GM12878 (cell line): ENCODE data around the gene COMMD1. TPM values are rescaled to one million over a fixed set of nuclear protein-coding genes. Genes with fewer than 3 reads are reported as not detected.

ENCODE experiments used
- ATAC-seq: fragments of 200-7000 bp; cut with Tn5 transposase; 3 replicates; pipeline ENCODE4 v1.9.1; 2020; ENCODE audit warnings: mild to moderate bottlenecking, moderate library complexity
- BruUV-seq: library from RNA; stranded (reverse); fragments of 400-500 nt; replicated peaks from 2 replicates; lab custom pipeline; 2021; lab: Mats Ljungman, UMichigan
- CTCF ChIA-PET: fragments of 300-600 bp; sonication (Branson Sonifier 250); formaldehyde crosslinking; extraction: SDS; loops from one replicate; lab custom pipeline; 2021; ENCODE audit warnings: inconsistent platforms; lab: Yijun Ruan, JAX
- POLR2A ChIA-PET: fragments of 350-600 bp; formaldehyde crosslinking; extraction: SDS; loops from one replicate; lab custom pipeline; 2021; ENCODE audit warnings: inconsistent platforms; lab: Charles Lee
- RAD21 ChIA-PET: fragments of 300-600 bp; sonication (Branson Sonifier 250); formaldehyde crosslinking; loops from one replicate; lab custom pipeline; 2023; ENCODE audit warnings: antibody characterized with exemption; ENCODE audit not compliant: unreplicated experiment; lab: Charles Lee
- SMC1A ChIA-PET: fragments of 300-600 bp; sonication (Branson Sonifier 250); formaldehyde crosslinking; loops from one replicate; lab custom pipeline; 2023; ENCODE audit not compliant: unreplicated experiment, uncharacterized antibody; lab: Charles Lee
- DNase-seq: peaks from one replicate; pipeline ENCODE4 v3.0.0-alpha.2; 2011; ENCODE audit warnings: low read depth, low spot score
- FAIRE-seq: peaks from 3 replicates; lab custom pipeline; 2011; peaks lifted over from hg19 to GRCh38; lab: Jason Lieb, UNC
- H2AFZ ChIP-seq: 2 replicates; pipeline ENCODE4 v1.6.0; 2011; ENCODE audit warnings: low read depth, low read length, control low read depth; ENCODE audit not compliant: control insufficient read depth
- H3K27ac ChIP-seq: 2 replicates; pipeline ENCODE4 v1.5.1; 2011; ENCODE audit warnings: control low read depth; ENCODE audit not compliant: control insufficient read depth, insufficient read depth
- H3K27me3 ChIP-seq, 2 experiments: replicated peaks in 1 of 2; 2 replicates each; pipeline versions ENCODE4 v1.6.0 to v1.6.1; 2011; ENCODE audit warnings: low read length in 1 of 2; ENCODE audit not compliant: control insufficient read depth in 2 of 2, insufficient read depth in 2 of 2
- H3K36me3 ChIP-seq, 2 experiments: 2 replicates each; pipeline ENCODE4 v1.5.1; 2011; ENCODE audit warnings: low read length in 1 of 2; ENCODE audit not compliant: control insufficient read depth in 2 of 2, insufficient read depth in 2 of 2
- H3K4me1 ChIP-seq: 2 replicates; pipeline ENCODE4 v1.6.1; 2011; ENCODE audit warnings: mild to moderate bottlenecking, low read length, moderate library complexity, mixed read lengths; ENCODE audit not compliant: control insufficient read depth, insufficient read depth
- H3K4me2 ChIP-seq: 2 replicates; pipeline ENCODE4 v1.6.0; 2011; ENCODE audit warnings: control low read depth; ENCODE audit not compliant: control insufficient read depth, insufficient read depth
- H3K4me3 ChIP-seq: fragments of 200-600 bp; sonication (generic); 2 replicates; pipeline ENCODE4 v1.5.1; 2016
- H3K79me2 ChIP-seq: 2 replicates; pipeline ENCODE4 v1.6.0; 2011; ENCODE audit warnings: low read length; ENCODE audit not compliant: control insufficient read depth, insufficient read depth
- H3K9ac ChIP-seq: 2 replicates; pipeline ENCODE4 v1.8.0; 2011; ENCODE audit warnings: low read length, control low read depth, mixed read lengths; ENCODE audit not compliant: control insufficient read depth, insufficient read depth
- H3K9me3 ChIP-seq: replicated peaks from 3 replicates; pipeline ENCODE4 v1.5.1; 2011; ENCODE audit warnings: mild to moderate bottlenecking, low read length; ENCODE audit not compliant: control insufficient read depth, insufficient read depth
- H4K20me1 ChIP-seq: 2 replicates; pipeline ENCODE4 v1.6.0; 2011; ENCODE audit not compliant: control insufficient read depth, insufficient read depth
- CHD2 ChIP-seq: IDR thresholded peaks from 2 replicates; pipeline ENCODE4 v1.6.1; 2011; ENCODE audit warnings: low read depth, low read length, improper control_type of control experiment, borderline replicate concordance
- MEF2B ChIP-seq: fragments of 450-650 bp; IDR thresholded peaks from 2 replicates; pipeline ENCODE4 v1.6.1; 2018; ENCODE audit warnings: mild to moderate bottlenecking, moderate library complexity; ENCODE audit not compliant: partially characterized antibody, poor library complexity, severe bottlenecking
- MYB ChIP-seq: fragments of 150-350 bp; IDR thresholded peaks from 2 replicates; pipeline ENCODE4 v1.6.1; 2014; ENCODE audit warnings: mild to moderate bottlenecking, low read depth, low read length, borderline replicate concordance
- NBN ChIP-seq: fragments of 450-650 bp; IDR thresholded peaks from 2 replicates; pipeline ENCODE4 v1.6.1; 2016
- RAD21 ChIP-seq: IDR thresholded peaks from 2 replicates; pipeline ENCODE4 v1.6.1; 2011; ENCODE audit warnings: mild to moderate bottlenecking, low read depth, low read length, moderate library complexity; ENCODE audit not compliant: insufficient read depth
- STAT1 ChIP-seq: fragments of 450-650 bp; conservative IDR thresholded peaks from 2 replicates; pipeline ENCODE4 v1.6.1; 2014; ENCODE audit warnings: antibody characterized with exemption, mild to moderate bottlenecking
- ZBED1 ChIP-seq: IDR thresholded peaks from 2 replicates; pipeline ENCODE4 v1.6.1; 2016; ENCODE audit warnings: borderline replicate concordance
- ZBTB11 ChIP-seq: fragments of 450-650 bp; formaldehyde crosslinking; IDR thresholded peaks from 2 replicates; pipeline ENCODE4 v1.5.0; 2022; ENCODE audit warnings: mild to moderate bottlenecking, missing genetic modification characterization
- WGBS: methylation state at CpG from one replicate; pipeline ENCODE4 v1.1.6; 2016; ENCODE audit warnings: low lambda C conversion rate; ENCODE audit not compliant: insufficient replicate concordance, insufficient coverage; ENCODE audit errors: missing lambda C conversion rate; 5-methylcytosine and 5-hydroxymethylcytosine counted together
- in situ Hi-C: fragments of 300-500 bp; cut with MboI; formaldehyde crosslinking; loops from 9 replicates; pipeline ENCODE4 v1.14.3; 2018; ENCODE audit warnings: mixed read lengths
- intact Hi-C: fragments of 100-400 bp; cut with micrococcal nuclease; formaldehyde crosslinking; loops from one replicate; pipeline ENCODE4 v1.14.2; 2022; ENCODE audit not compliant: unreplicated experiment
- polyA plus RNA-seq, 11 experiments: library from polyadenylated mRNA; depleted of rRNA in 4 of 11; unstranded in 6 of 11; stranded (reverse) in 5 of 11; fragments of >200 nt; fragmentation: Nextera tagmentation in 4 of 11; fragmentation: Illumina TruSeq in 1 of 11; extraction: Ambion mirVana in 4 of 11; extraction: Trizol in 1 of 11; gene quantifications; 1 replicate in 1 of 11; 2 replicates in 10 of 11; pipeline versions ENCODE4 v1.2.1 to v1.2.3, GENCODE V29; 2011 to 2016; ENCODE audit warnings: inconsistent platforms in 2 of 11, missing spikeins in 2 of 11, low read depth in 1 of 11
- total RNA-seq, 4 experiments: library from RNA; depleted of rRNA in 3 of 4; stranded (reverse); fragments of >200 nt in 3 of 4; fragmentation: Illumina TruSeq in 1 of 4; extraction: Trizol in 1 of 4; gene quantifications; 2 replicates each; pipeline versions ENCODE4 v1.2.1 to v1.2.3, GENCODE V29; 2013 to 2021

COMMD1 gene
- total and polyA plus RNA-seq, 10 of the 15 experiments (the other 5 are each of a cell fraction or from before 2014, with no cell fraction given): 39.7 to 210 (median 53.7) TPM

DNA sequence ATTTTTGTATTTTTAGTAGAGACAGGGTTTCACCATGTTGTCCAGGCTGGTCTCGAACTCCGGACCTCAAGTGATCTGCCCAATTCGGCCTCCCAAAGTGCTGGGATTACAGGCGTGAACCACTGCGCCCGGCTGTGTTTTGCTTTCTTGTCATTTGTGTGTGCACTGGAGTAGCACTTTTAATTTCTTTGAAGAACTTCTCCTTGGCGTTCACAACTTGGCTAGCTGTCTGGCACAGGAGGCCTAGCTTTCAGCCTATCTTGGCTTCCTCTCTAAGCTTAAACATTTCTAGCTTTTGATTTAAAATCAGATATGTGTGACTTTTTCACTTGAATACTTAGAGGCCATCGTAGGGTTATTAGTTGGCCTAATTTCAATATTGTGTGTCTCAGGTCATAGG is 93.0 kb downstream of the COMMD1 start:
- WGBS: 95% methylated on average over 8 of the region's 8 CpGs
- RAD21 ChIA-PET: interaction anchor here (0.7 to 1.8 kb wide), 11 partner anchors 11 to 414 kb away, joined by 3 to 7 read pairs (median 3); no protein-coding TSS in a partner anchor
- no peak for DNase-seq
- POLR2A ChIA-PET: interaction anchor here (0.5 to 0.6 kb wide), 2 partner anchors 14 to 63 kb away, joined by 3 read pairs; no protein-coding TSS in a partner anchor
- H3K27me3 ChIP-seq: no peaks in the 10 kb centered on the region
- FAIRE-seq: no peak
- no peak overlapping the region for H3K4me3 ChIP-seq
- ATAC-seq: no peak
- H3K4me1 ChIP-seq: peaks cover 26% of the 10 kb centered on the region
- H3K9ac ChIP-seq: no peak overlapping the region
- BruUV-seq: no TSS peak
- intact Hi-C loops: loop anchor here (10.0 kb wide), 1 partner anchor 346 kb away; no protein-coding TSS in a partner anchor
- SMC1A ChIA-PET: interaction anchor here (1.0 to 7.2 kb wide), 8 partner anchors 11 to 413 kb away, joined by 3 to 58 read pairs (median 6); no protein-coding TSS in a partner anchor
- no peaks in the 10 kb centered on the region; a peak in 1 of 4 replicates for H3K36me3 ChIP-seq
- CTCF ChIA-PET: interaction anchor here (1.5 to 6.5 kb wide), 5 partner anchors 12 to 413 kb away, joined by 3 to 40 read pairs (median 6); no protein-coding TSS in a partner anchor
- no peaks in the 10 kb centered on the region for H4K20me1 ChIP-seq
- H3K4me2 ChIP-seq: no peak overlapping the region
- no peaks in the 10 kb centered on the region for H3K9me3 ChIP-seq
- no peak overlapping the region for H3K27ac ChIP-seq
- no peak overlapping the region for H2AFZ ChIP-seq
- in situ Hi-C loops: loop anchor here (10.0 kb wide), 1 partner anchor 206 kb away; no protein-coding TSS in a partner anchor
- no peak for TF ChIP-seq ZBED1
- TF ChIP-seq NBN: no peak
- TF ChIP-seq CHD2: no peak
- TF ChIP-seq STAT1: no peak
- peaks cover 28% of the 10 kb centered on the region for H3K79me2 ChIP-seq

- ChIA-PET CTCF (interaction anchor here (0.6 to 3.6 kb wide), 13 partner anchors 9 to 413 kb away, joined by 3 to 21 read pairs (median 4); no protein-coding TSS in a partner anchor), SMC1A (interaction anchor here (0.7 to 5.3 kb wide), 17 partner anchors 9 to 725 kb away, joined by 3 to 38 read pairs (median 4); no protein-coding TSS in a partner anchor), POLR2A (interaction anchor here (0.5 to 0.9 kb wide), 3 partner anchors 20 to 1608 kb away, joined by 3 to 5 read pairs (median 4); no protein-coding TSS in a partner anchor), RAD21 (interaction anchor here (0.8 to 2.1 kb wide), 10 partner anchors 9 to 412 kb away, joined by 3 to 10 read pairs (median 4); no protein-coding TSS in a partner anchor)
- Histone ChIP-seq H3K9ac (no peak overlapping the region), H2AFZ (no peak overlapping the region), H3K27ac (no peak overlapping the region), H3K9me3 (no peaks in the 10 kb centered on the region), H3K27me3 (no peaks in the 10 kb centered on the region), H3K4me3 (no peak overlapping the region), H3K36me3 (peaks cover 0 to 4% of the 10 kb centered on the region in 2 experiments; a peak in 1 of 4 replicates), H3K4me1 (peaks cover 10% of the 10 kb centered on the region; the same call in 1 of the 2 replicates), H3K79me2 (peaks cover 11% of the 10 kb centered on the region), H3K4me2 (no peak overlapping the region), H4K20me1 (no peaks in the 10 kb centered on the region)
- FAIRE-seq (no peak), ATAC-seq (no peak), DNase-seq (no peak)
- BruUV-seq: no TSS peak
- TF ChIP-seq ZBTB11 (CRISPR knock-in tag) (no peak), MYB (no peak), MEF2B (no peak), RAD21 (peak; percentile 25; the same call in 1 of the 2 replicates)
- intact Hi-C loops: no loop called here
- in situ Hi-C loops: no loop called here
- WGBS: 99% methylated on average over 5 of the region's 5 CpGs
Measured at GRCh38 chr2:62000538-62000937, 95.1 kb downstream of the COMMD1 start.
